ENCODE measurements around the gene TOX4. TPM values are rescaled to one million over a fixed set of nuclear protein-coding genes. Genes with fewer than 3 reads are reported as not detected.

The TOX4 gene
- total RNA-seq: 72.2 TPM
- long read RNA-seq, full-length matches to known transcripts: 10 of 59 reads
- long read RNA-seq, partial matches to known transcripts: 43 of 59 reads
- long read RNA-seq, other reads (novel, unspliced or antisense): 6 of 59 reads

- peak within 1 kb of the TSS; percentile 87 for H3K27ac ChIP-seq
- TF ChIP-seq, protein P1, sequence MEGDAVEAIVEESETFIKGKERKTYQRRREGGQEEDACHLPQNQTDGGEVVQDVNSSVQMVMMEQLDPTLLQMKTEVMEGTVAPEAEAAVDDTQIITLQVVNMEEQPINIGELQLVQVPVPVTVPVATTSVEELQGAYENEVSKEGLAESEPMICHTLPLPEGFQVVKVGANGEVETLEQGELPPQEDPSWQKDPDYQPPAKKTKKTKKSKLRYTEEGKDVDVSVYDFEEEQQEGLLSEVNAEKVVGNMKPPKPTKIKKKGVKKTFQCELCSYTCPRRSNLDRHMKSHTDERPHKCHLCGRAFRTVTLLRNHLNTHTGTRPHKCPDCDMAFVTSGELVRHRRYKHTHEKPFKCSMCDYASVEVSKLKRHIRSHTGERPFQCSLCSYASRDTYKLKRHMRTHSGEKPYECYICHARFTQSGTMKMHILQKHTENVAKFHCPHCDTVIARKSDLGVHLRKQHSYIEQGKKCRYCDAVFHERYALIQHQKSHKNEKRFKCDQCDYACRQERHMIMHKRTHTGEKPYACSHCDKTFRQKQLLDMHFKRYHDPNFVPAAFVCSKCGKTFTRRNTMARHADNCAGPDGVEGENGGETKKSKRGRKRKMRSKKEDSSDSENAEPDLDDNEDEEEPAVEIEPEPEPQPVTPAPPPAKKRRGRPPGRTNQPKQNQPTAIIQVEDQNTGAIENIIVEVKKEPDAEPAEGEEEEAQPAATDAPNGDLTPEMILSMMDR (IDR thresholded peaks at IDR 0.05): peak; percentile 87
- ATAC-seq (peak; percentile 98 to 100), DNase-seq (peak; percentile 95)
- no peaks in the 10 kb centered on the region for H3K27me3 ChIP-seq (ENCODE audit: low read depth)
- H3K36me3 ChIP-seq: peaks cover 45% of the 10 kb centered on the region
- intact Hi-C loops (cut with DNase I): no loop called here
- peaks cover 29% of the 10 kb centered on the region for H3K4me1 ChIP-seq
- peak within 1 kb of the TSS; percentile 80 for H3K4me3 ChIP-seq
- H3K9me3 ChIP-seq: no peaks in the 10 kb centered on the region
Measured at GRCh38 chr14:21476925-21477681, at the start of gene TOX4, which contains the start of gene RAB2B. TSS of gene TOX4 (plus strand) at chr14:21477195. CDS start at chr14:21477279, 84 bp downstream. TSS of gene RAB2B (minus strand) at chr14:21476959. CDS start at chr14:21476872, 87 bp downstream.

DNA sequence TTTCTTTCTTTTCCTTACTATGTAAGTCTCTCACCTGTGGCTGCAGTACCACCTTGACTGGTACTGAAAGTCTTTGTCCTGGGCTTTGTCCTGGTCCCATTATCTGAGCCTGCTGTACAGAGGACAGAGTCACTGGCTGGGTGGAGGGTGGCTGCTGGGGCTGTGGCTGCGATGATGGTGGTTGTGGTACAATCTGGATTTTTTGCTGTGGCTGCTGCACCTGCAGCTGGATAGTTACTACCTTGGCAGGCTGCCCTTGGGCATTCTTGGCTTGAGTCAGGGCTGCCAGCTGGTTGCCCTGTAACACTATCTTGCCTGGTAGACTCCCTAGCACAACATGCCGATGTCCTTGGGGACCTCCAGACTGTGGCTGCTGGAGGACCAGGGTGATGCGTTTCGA, 48.1 kb upstream of the TOX4 start:
- DNase-seq (no peak), ATAC-seq (no peak)
- intact Hi-C loops (cut with DNase I): no loop called here
- Histone ChIP-seq H3K4me1 (no peaks in the 10 kb centered on the region), H3K4me3 (no peak overlapping the region), H3K36me3 (peaks cover 79% of the 10 kb centered on the region), H3K27me3 (ENCODE audit: low read depth) (no peaks in the 10 kb centered on the region), H3K9me3 (no peaks in the 10 kb centered on the region), H3K27ac (no peak overlapping the region)
- TF ChIP-seq, protein P1 (IDR thresholded peaks at IDR 0.05): no peak

DNA sequence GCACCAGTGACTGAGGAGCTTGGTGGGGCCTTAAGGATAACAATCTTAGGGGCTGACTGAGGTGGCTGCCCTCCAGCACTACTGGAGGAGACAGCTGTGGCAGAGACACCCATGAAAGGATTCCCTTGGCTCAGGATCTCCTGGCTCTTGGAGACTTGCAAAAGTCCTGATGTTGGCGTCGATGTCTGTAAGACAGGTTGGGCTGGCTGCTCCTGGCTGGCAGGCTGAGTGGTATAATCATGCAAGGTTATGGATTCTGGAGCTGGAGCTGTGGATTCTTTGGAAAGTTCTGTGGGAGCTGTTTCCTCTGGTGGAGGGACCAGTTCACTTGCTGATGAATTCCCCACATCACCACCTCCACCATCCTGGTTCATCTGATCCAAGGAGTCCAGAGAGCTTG, 45.9 kb upstream of the TOX4 start:
- H3K36me3 ChIP-seq: peaks cover 57% of the 10 kb centered on the region
- H3K4me1 ChIP-seq: peaks cover 16% of the 10 kb centered on the region
- intact Hi-C loops (cut with DNase I): no loop called here

GRCh38 chr14:21436567-21437062, 40.4 kb upstream of the TOX4 start:
- Histone ChIP-seq H3K4me1 (peaks cover 28% of the 10 kb centered on the region), H3K4me3 (peak overlapping the region; percentile 90), H3K27ac (peak overlapping the region; percentile 91), H3K9me3 (no peaks in the 10 kb centered on the region), H3K36me3 (peaks cover 2% of the 10 kb centered on the region), H3K27me3 (ENCODE audit: low read depth) (no peaks in the 10 kb centered on the region)
- intact Hi-C loops (cut with DNase I): no loop called here
- ATAC-seq (no peak), DNase-seq (no peak)
- TF ChIP-seq, protein P1 (IDR thresholded peaks at IDR 0.05): no peak

More for the DNA sequence above, 45.9 kb upstream of the TOX4 start:
- no peak for ATAC-seq
- Histone ChIP-seq H3K4me3 (no peak overlapping the region), H3K27me3 (ENCODE audit: low read depth) (no peaks in the 10 kb centered on the region), H3K9me3 (no peaks in the 10 kb centered on the region), H3K27ac (no peak overlapping the region)
- TF ChIP-seq, protein P1 (IDR thresholded peaks at IDR 0.05): no peak
- no peak for DNase-seq

- peak; percentile 99 for DNase-seq
- Histone ChIP-seq H3K4me1 (peaks cover 28% of the 10 kb centered on the region), H3K27ac (peak overlapping the region; percentile 91), H3K4me3 (peak overlapping the region; percentile 90), H3K9me3 (no peaks in the 10 kb centered on the region), H3K36me3 (no peaks in the 10 kb centered on the region), H3K27me3 (ENCODE audit: low read depth) (no peaks in the 10 kb centered on the region)
- TF ChIP-seq, protein P1 (IDR thresholded peaks at IDR 0.05): no peak
- ATAC-seq: peak; percentile 100
- intact Hi-C loops (cut with DNase I): no loop called here
Measured at GRCh38 chr14:21437063-21437901, 39.7 kb upstream of the TOX4 start.

Measured in lower lobe of right lung (tissue), 2 donors.